Uterus (tissue), 2 donors: ENCODE results near the gene GRID2.

Experiments used
- CTCF ChIP-seq, 4 experiments: fragments of 200-600 bp in 2 of 4; fragments of 450-650 bp in 2 of 4; sonication (generic) in 2 of 4; IDR thresholded peaks; one replicate each; pipeline ENCODE4 v1.5.1; 2016 to 2019; ENCODE audit warnings: antibody characterized with exemption in 4 of 4, mild to moderate bottlenecking in 2 of 4, moderate library complexity in 1 of 4
- POLR2A ChIP-seq, 2 donors: fragments of 450-650 bp; IDR thresholded peaks; one replicate each; pipeline ENCODE4 v1.6.1; 2016; ENCODE audit warnings: antibody characterized with exemption in 2 of 2, mild to moderate bottlenecking in 1 of 2, moderate library complexity in 1 of 2

- TF ChIP-seq CTCF (IDR thresholded peaks at IDR 0.05) (no peak), POLR2A (IDR thresholded peaks at IDR 0.05) (no peak)
Observed at GRCh38 chr4:92847026-92847425, 543.3 kb downstream of the GRID2 start.
